Stimulated activated naive CD4-positive, alpha-beta T cell treated with Interleukin-2 at 50 U/mL for 16 hours (primary cell): ENCODE measurements around the gene SLC2A9.
A peak's percentile ranks its signal among the peaks of the same experiment; 100 is the strongest.

Experiments
- DNase-seq: peaks from one replicate; lab custom pipeline; 2025; lab: John Stamatoyannopoulos, UW

SLC2A9 gene

DNA sequence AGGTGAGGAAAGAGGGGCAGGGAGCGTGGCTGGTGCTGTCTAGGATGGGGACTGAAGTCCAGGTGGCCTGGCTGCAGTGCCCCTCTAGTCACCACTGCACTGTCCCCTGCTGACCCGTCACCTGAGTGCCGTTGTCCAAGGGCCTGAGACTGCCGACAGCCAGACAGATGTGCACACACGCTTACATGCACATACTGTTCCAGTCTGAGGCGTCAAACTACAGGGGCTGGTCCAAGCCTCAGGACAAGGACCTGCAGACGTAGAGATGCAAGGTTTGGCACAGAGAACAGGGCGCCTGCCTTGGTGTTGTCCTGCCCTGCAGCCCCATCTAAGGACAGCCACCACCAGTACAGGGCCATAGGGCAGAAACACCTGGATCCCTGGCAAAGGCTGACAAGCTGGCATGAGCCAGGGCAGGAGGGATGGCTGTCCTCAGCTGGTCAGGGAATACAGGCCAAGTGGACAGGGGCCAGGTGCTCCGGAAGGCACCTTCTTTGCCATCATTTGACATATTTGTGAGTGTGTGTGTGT is 1.7 kb downstream of the SLC2A9 start:
- DNase-seq: no peak

DNA sequence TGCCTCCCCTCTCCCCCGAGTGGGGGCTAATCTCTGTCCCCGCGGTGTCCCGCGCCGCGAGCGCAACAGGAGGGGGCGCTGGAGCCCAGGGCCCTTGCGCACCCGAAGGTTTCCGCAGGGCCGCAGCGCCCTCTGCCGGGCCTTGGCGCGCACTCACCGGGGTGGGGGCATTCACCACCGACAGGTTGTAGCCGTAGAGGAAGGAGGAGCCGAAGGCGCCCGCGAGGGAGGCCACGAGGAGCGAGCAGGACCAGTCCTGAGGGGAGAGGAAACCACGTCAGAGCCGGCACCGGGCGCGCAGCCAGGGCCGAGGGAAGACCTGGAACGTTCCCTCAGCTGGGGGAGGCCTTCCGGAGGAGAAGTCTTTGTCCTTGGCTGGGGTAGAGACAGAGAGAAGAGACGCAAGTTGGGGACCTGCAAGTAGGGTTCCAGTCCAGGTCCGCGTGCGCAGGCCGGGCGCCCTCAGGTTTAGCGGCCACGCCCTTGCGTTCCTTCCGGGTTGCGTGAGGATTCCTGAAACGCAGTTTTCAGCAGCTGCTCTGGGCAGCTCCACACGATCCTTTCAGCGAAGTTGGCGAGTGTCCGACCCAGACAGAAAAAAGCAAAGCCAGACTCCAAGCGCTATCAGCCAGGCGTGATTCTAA is 2.4 kb downstream of the SLC2A9 start:
- peak; percentile 91 for DNase-seq

DNA sequence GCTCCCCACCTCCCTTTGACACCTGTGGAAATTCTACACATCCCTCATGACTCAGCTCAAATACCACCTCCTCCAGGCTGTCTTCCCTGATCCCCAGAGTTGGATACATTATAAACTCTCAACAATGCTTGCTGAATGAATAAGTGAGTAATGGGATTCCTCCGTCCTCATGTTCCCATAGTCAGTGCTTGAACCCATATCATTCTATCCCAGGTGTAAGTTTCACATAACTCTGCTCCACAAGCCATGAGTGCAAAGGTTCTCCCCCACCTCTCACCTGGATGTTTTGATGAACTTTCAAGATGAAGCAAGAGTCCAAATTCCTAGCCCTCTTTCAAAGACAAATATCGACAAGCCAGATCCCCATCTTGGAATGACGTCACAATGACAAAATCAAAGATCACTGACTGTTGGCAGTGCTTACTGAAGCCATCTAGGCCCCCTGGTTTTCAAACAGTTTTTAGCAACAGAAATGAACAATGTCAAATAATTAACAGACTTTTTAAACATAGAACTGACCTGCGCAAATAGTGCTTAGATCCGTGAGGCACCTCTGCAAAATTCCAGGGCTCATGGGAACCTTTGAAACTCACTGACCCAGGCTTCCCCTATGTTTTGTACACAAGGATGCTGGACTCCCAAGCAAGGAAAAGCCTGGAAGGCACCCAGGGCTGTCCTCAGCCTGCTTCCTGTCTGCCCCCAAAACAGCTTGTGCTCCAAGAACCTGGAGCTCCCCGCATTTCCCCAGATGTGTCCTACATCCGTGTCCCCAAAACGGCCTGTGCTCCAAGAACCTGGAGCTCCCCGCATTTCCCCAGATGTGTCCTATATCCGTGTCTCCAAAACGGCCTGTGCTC is 4.0 kb downstream of the SLC2A9 start:
- DNase-seq: no peak

DNA sequence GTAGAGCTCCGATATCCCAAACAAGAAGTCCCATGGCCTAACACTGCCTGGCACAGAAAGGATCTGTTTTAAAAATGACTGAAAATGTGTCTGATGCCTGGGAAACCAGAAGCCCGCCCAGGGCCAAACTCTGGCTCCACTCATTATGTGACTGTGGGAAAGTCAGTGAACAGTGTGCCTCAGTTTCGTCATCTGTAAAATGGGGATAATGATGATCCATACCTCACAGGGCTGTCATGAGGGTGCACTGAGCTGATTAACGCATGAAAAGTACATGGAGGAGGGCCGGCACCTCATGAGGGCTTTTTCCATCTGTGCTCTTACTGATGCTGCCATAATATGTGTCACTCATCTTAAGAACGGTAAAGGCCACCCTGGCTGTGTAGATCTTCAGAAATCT is 5.1 kb downstream of the SLC2A9 start:
- DNase-seq: no peak

DNA sequence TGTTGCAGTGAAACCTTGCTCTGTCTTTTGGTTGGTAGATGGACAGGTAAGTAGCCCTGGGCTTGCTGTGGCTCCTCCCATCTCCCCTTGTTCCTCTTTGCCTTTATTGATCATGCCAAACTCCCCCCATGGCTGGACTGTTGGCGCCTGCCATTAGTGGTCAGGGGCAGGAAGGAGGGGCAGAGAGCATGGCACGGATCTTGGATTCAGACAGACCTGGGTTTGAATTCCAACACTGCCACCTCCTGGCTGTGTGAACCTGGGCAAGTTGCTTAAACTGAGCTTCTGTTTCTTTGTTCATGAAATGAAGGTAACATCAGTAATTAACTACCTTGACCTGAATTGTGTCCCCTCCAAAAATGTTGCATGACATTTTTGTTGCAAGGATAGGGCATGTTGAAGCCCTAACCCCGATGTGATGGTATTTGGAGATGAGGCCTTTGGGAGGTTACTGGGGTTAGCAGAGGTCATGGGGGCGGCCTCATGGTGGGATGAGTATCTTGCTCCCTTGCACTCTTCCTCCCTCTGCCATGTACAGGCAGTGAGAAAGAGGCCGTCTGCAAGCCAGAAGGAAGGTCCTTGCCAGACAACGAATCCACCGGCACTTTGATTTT is 6.0 kb downstream of the SLC2A9 start:
- no peak for DNase-seq

DNA sequence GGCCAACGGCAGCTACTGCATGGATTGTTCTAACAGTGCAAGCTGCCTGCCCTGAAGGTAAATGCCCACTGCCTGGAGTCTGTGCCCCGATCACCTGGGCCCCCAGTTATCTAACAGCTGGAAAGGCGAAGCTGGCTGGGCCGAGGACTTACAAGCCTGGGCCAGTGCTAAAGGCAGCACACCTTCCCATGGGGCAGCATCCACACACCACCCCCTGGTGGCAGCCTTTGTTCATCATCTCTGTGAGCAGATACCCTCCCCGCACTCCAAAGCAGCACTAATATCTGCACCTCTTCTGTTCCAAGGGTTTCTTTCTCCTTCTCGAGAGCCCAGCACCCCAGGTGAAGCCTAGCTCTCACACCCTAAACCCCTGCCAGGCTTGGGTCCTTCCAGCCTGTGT is 7.6 kb downstream of the SLC2A9 start:
- DNase-seq: no peak

DNA sequence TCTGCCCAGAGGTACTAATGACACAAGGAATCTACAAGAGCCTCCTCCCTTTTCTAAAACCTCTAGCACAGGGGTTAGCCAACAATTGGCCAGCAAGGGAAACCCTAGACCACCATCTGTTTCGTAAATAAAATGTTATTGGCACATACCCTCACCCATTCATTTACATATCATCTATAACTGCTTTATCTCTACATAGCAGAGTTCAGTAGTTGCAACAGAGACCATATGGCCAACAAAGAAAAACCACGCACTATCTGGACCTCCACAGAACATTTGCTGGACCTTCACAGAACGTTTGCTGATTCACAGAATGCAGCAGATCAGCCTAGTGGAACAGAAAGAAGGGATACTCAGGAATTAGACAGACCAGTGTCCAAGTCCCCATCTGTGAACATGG is 9.4 kb downstream of the SLC2A9 start:
- DNase-seq: no peak

DNA sequence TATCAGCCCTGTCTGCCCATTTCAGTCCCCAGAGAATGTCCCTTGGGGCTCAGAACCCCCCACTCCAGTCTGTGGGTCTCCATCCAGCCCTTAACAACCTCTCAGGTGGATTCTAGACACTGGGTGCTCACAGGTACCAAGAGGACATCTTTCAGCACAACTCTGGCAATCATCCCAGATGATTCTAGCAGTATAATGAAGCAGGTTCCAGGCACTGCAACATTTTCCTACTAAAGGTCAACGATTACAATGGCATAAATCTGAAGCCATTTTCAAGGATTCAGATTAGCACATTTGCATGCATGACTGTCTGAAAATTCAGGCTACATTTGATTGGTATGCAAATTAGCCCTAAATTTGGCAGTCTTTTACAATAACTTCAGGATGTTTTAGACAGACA is 10.0 kb downstream of the SLC2A9 start:
- DNase-seq: no peak

DNA sequence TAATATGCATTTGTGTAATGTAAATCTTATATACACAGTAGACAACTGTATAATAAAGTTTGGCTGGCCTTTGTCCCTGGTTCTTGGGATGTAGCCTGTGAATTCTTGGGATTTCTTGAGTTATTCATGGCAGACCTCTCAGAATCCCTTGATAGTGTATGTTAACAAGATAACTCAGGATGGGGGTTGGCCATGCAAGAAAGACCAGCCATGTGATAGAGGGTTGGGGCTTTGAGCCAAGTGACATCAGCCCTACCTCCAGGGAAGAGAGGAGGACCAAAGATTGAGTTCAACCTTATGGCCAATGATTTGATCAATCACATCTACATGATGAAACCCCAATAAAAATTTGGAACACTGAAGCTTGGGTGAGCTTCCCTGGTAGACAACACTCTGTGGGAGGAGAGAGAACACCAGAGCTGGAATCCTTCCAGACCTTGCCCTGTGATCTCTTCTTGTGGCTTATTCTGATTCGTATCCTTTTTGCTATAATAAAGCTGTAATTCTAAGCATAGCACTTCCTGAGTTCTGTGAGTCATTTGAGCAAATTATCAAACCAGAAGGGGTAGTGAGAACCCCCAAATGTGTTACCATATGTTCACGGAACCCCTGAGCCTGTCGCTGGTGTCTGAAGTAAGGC is 11.3 kb downstream of the SLC2A9 start:
- no peak for DNase-seq

DNA sequence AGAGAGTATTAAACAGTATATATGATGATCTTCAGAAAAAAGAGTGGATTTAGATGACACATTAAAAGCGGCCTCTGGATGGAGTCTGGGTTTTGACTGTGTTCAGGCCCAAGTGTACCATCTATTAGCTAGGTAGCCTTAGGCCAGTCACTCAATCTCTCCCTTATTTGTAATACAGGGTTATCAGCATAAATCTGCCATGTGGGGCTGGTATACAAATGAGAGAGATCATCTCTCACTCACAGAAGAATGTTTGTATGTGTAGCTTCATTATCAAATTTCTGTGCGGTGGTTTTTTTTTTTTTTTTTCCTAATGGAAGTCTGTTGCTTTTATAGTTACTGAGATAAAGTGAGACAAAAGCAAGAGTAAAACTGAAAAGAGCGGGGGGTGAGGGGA is 12.7 kb downstream of the SLC2A9 start:
- no peak for DNase-seq

DNA sequence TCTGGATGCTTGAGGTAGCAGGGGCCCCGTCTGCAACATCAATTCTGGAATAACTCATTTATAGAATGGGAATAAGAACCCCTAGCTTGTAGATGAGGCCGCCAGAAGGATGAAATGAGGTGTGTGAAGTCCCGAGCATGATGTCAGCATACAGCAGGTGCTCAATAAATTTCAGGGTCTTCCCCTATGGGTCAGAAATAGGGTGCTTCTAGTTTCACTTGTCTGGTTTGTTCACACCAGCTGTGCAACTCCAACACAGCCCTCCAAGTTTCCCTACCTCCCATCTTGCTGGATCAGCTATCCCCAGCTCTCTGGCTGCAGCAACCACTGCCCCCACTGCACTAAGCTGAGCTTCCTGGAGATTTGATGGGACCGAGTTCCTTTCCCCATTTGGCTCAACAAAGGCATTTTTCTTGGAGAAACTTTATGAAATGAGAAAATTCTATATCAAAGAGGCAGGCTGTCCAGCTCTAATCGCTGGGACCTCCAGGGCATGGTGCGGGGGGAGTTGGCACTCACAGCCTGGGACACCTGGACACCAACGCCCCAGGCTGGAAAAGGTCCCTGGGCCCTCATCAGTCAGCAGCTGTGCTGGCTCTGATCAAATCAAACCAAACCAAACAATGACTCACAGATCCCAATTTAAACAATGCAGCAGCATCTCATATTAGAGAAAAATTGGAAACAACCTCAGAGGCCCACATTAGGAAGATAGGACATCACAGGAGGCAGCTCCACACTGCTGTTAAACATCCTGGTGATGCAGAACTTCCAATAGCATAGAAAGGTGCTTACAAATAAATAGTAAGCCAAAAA is 13.3 kb downstream of the SLC2A9 start:
- DNase-seq: no peak

DNA sequence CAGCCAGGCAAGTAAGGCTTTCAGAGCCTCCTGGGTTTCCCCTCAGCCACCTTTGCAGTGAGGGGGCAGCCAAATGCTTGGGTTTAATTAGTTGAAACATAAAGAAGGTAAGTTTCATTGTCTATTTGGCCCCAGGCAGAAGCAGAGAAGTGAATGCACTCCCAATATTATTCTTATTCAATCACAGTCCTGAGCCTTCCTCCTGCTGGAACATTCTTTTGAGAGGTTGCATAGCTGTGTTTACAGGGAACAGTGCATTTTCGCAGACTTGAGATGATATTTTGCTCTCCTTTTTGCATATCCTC is 13.9 kb downstream of the SLC2A9 start:
- no peak for DNase-seq

DNA sequence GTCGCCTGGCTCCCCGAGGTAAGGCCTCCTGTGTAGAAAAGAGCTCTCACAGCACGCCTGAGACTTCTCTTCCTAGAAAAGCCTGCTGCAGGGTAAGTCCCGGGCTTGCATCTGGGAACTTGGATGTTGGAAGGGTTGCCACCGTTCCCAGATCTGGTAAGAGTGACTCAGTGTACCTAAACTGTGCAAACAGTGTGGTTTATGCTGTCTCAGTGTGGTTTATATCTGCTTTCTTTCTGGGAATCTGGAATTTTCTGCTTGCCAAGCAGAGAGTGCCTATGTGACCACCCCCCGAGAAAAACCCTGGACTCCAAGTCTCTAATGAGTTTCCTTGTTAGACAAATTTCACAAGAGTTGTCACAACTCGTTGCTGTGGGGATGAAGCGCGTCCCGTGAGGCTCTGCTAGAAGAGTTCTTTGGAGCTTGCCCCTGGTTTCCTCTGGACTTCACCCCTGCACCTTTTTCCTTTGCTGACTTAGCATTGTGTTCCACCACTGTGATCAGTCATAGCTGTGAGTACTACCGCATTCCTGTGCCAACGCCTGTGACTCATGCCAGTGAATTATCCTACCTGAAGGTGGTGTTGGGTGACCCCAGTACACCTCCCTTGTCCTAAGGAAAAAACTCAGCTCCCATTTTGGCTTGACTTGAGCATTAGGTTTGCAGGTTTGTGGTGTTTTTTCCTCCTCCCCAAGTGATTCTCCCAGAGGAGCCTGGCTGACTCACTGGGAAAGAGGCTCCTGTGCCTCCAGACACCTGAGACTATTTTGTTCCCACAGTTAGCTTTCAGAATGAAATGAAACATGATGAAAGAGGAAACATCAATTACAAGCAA is 14.5 kb downstream of the SLC2A9 start:
- no peak for DNase-seq

DNA sequence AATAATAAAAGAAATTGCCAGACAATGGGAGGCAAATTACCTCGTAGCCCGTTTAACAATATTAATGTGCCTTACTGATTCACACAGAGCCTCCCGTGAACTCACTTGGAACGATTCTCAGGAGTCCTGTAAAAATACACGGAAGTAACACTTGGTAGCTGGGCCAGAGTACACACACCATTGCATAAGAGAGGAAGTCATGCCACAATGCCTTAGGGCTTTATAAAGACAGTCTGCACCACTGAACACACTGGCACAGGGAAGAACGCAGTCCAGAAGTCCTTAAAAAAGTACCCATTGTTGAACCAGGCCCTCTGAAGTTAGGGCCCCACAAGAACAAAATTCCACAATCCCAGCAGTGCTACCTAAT is 15.1 kb downstream of the SLC2A9 start:
- DNase-seq: no peak

DNA sequence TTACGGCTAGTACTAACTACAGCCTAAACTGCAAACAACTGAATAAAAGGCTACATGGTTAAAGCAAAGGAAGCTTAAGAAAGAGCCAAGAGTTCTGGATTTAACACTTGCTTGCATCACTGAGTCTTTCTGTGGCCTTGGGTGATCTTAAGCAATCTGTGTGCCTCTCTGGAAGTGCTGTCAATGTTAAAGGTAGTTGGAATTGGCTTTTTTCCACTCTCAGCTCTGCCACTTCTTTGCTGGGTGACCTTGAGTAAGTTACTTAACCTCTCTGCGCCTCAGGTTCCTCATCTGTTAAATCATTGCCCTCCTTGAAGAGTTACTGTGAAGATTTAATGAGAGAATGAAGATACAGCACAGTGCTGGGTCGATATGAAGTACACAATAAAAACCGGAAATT is 15.7 kb downstream of the SLC2A9 start:
- no peak for DNase-seq

DNA sequence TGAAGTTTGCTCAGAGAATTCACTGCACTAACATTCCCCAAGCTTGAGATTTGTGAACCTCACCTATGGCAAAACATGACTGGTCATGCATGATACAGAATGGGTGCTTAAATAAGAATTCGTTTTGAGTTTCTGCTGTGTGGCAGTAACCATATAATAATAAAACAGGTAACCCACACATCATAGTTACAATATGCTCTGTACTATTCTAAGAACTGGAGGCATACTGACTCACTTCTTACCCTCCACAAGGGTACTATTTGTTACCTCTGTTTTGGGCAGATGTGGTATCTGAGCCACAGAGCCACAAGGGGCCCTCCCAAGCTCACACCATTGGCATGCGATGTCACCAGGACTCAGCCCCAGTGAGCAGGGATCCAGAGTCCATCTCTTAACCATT is 17.6 kb downstream of the SLC2A9 start:
- DNase-seq: no peak

DNA sequence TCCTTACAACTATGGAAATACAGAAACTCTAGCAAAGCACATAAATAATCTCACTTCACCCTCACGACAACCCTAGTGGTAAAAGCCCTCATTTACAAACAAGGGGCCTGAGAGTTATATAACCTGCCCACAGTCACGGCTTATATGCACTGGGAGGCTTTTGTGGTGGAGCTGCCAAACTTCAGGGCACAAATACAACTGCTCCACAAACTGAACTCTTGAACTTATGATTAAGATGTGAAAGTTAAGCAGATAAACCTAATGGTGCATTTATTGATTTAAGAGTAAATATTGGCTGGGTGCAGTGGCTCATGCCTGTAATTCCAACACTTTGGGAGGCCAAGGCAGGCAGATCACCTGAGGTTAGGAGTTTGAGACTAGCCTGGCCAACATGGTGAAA is 19.0 kb downstream of the SLC2A9 start:
- no peak for DNase-seq

DNA sequence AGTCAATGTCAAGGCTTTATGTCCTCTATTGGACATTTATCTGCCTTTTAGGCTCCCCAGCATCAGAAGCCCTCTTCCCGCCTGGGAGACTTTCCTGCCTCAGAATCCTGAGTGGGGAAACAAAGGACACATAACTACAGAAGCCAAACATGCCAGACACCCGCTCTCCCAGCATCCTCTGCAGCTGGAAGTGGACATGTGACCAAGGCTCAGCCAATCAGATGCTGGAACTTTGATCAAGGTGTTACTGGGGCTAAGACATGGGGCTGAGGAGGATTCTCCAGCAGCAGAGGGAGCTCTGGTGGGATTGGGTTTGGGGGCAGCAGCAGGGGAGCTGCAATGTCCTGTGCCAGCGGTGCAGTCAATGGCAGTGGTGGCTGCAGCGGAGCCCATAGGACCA is 19.5 kb downstream of the SLC2A9 start:
- no peak for DNase-seq

DNA sequence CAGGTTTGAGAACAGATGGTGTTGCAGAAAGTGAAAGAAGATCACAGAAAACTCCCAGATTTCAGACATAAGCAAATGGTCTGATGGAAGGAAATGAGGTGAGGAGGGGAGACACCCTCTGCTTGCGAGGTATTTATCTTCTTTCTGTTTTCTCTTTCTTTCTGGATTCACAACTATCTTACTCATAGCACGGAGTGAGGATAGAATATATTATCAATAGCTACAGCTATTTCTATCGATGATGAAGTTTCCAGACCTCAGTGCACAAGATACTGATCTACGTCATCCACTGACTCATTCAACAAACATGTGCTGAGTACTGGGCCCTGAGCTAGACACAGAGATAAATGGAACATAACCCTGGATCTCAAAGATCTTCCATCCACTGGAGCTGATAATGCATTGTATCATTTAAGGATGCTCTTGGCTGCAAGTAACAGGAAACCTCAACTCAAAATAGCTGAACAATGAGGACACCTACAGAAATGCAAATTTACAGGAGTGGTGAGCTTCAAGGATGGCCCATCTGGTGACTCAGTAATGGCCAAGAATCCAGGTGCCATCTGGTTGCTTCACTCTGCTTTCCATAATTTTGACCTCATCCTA is 21.2 kb downstream of the SLC2A9 start:
- DNase-seq: no peak

DNA sequence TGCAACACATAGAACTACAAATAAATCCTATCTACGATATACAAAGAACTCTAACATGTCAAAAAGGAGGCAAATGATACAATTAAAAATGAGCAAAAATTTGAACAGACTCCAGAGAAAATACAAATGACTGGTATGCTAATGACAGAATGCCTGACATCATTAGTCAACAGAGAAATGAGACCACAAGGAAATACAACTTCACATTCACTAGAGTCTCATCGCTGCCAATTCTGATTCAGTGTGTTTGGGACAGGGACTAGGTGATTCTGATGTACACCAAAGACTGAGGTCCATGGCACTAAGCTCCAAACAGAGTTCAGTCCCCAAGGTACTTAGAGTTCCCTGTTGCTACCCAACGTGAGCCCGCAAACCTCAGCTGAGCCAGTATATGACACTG is 23.4 kb downstream of the SLC2A9 start:
- no peak for DNase-seq
